KMS-11 (cell line): ENCODE data around the gene DUSP3.

ENCODE experiments used
- H2AFZ ChIP-seq: fragments of 200-600 bp; sonication (generic); 2 replicates; pipeline ENCODE4 v1.6.1; 2016; ENCODE audit warnings: antibody characterized with exemption, mixed run types, low read depth
- H3K27ac ChIP-seq: fragments of 200-600 bp; sonication (generic); 2 replicates; pipeline ENCODE4 v1.6.1; 2016; ENCODE audit warnings: mild to moderate bottlenecking, mixed run types
- H3K27me3 ChIP-seq: fragments of 200-600 bp; sonication (generic); 2 replicates; pipeline ENCODE4 v1.6.1; 2017; ENCODE audit warnings: mild to moderate bottlenecking, low read depth, mixed run types, moderate library complexity; ENCODE audit not compliant: insufficient read depth
- H3K36me3 ChIP-seq: fragments of 200-600 bp; sonication (generic); 2 replicates; pipeline ENCODE4 v1.6.1; 2017; ENCODE audit warnings: mild to moderate bottlenecking, mixed run types; ENCODE audit not compliant: insufficient read depth
- H3K4me1 ChIP-seq: fragments of 200-600 bp; sonication (generic); 2 replicates; pipeline ENCODE4 v1.6.1; 2016; ENCODE audit warnings: mild to moderate bottlenecking, low read depth, mixed run types; ENCODE audit not compliant: poor library complexity, severe bottlenecking
- H3K4me2 ChIP-seq: fragments of 200-600 bp; sonication (generic); 2 replicates; pipeline ENCODE4 v1.7.0; 2016; ENCODE audit warnings: mild to moderate bottlenecking, mixed run types
- H3K4me3 ChIP-seq: fragments of 200-600 bp; sonication (generic); IDR thresholded peaks from 2 replicates; pipeline ENCODE4 v1.6.1; 2017; ENCODE audit warnings: low read depth, low read length, mixed read lengths; ENCODE audit not compliant: insufficient read depth
- H3K79me2 ChIP-seq: fragments of 200-600 bp; sonication (generic); 2 replicates; pipeline ENCODE4 v1.6.1; 2016; ENCODE audit warnings: low read depth, mixed run types; ENCODE audit not compliant: insufficient read depth
- H3K9ac ChIP-seq: fragments of 200-600 bp; sonication (generic); 2 replicates; pipeline ENCODE4 v1.6.1; 2016; ENCODE audit warnings: mild to moderate bottlenecking, mixed run types
- H4K20me1 ChIP-seq: fragments of 200-600 bp; sonication (generic); 2 replicates; pipeline ENCODE4 v1.6.1; 2016; ENCODE audit warnings: mild to moderate bottlenecking, mixed run types; ENCODE audit not compliant: insufficient read depth
- CTCF ChIP-seq: fragments of 200-600 bp; sonication (generic); conservative IDR thresholded peaks from 2 replicates; pipeline ENCODE4 v1.6.1; 2017; ENCODE audit warnings: low read depth, mild to moderate bottlenecking, antibody characterized with exemption, low read length, moderate library complexity, mixed read lengths

Gene DUSP3

GRCh38 chr17:43784628-43785101 lies 5.9 kb upstream of the DUSP3 start:
- H3K9ac ChIP-seq: no peak overlapping the region
- no peak overlapping the region for H3K27ac ChIP-seq
- no peaks in the 10 kb centered on the region for H4K20me1 ChIP-seq
- no peak for TF ChIP-seq CTCF
- H3K4me3 ChIP-seq: no peak overlapping the region
- no peaks in the 10 kb centered on the region for H3K36me3 ChIP-seq
- no peak overlapping the region for H2AFZ ChIP-seq
- H3K79me2 ChIP-seq: no peaks in the 10 kb centered on the region
- H3K27me3 ChIP-seq: peaks cover 33% of the 10 kb centered on the region
- no peak overlapping the region for H3K4me2 ChIP-seq
- H3K4me1 ChIP-seq: peaks cover under 1% of the 10 kb centered on the region

DNA sequence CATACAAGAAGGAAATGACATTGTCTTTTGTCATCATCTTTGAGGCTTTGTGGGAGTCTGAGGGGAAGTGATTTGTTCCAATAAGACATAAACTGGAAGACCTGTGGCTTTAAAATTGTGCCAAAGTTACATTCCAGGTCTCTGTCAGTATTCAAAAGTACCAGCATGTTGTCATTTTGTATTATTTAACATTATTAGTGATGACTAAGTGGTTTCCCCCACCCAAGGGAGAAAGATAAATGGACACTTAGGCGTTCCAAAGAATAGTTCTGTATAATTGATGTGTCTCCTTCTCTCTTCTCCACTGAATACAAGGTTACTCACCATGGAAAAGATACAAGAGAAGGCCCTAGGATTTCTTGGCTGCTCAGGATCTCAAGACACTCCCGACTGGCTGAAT lies 5.3 kb upstream of the DUSP3 start:
- H3K4me2 ChIP-seq: no peak overlapping the region

GRCh38 chr17:43782913-43783680 lies 4.3 kb upstream of the DUSP3 start:
- Histone ChIP-seq H2AFZ (no peak overlapping the region), H3K27ac (no peak overlapping the region)

More for the DNA sequence above, 5.3 kb upstream of the DUSP3 start:
- Histone ChIP-seq H3K9ac (no peak overlapping the region), H3K79me2 (no peaks in the 10 kb centered on the region), H2AFZ (no peak overlapping the region), H3K27ac (no peak overlapping the region), H4K20me1 (no peaks in the 10 kb centered on the region), H3K36me3 (no peaks in the 10 kb centered on the region), H3K27me3 (peaks cover 37% of the 10 kb centered on the region), H3K4me1 (peaks cover 4% of the 10 kb centered on the region), H3K4me3 (no peak overlapping the region)
- TF ChIP-seq CTCF: no peak

DNA sequence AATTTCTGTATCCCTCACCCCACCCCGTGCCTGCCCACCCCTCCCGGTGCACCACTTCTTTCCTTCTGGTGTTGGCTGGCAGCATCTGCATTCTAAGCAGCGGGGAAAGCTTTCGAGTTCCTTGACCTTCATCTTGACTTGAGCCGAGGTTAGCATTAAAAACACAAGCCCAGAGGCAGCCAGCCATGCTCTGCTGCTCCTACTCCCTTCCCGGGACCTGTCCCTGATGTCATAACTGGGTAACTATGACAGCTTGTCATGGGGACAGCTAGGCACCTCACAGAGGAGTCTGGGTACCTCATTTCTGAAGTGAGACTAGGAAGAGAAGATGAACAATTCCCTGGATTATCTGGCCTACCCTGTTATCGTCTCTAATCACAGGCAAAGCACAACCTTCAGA lies 1.4 kb upstream of the DUSP3 start, which contains the start of gene CFAP97D1:
Gene CFAP97D1 (plus strand): TSS at position 301 of the 400 bp plus-strand sequence. CDS start 28 bp downstream, at position 329.
- H3K27ac ChIP-seq: no peak within 1 kb of the TSS
- H2AFZ ChIP-seq: peak within 1 kb of the TSS; percentile 92
- peak within 1 kb of the TSS; percentile 29; the same call in 1 of the 2 replicates for H3K9ac ChIP-seq
- TF ChIP-seq CTCF: no peak
- H3K4me3 ChIP-seq: no peak within 1 kb of the TSS
- peaks cover 8% of the 10 kb centered on the region for H3K4me1 ChIP-seq
- peaks cover 37% of the 10 kb centered on the region for H3K27me3 ChIP-seq
- no peaks in the 10 kb centered on the region for H3K36me3 ChIP-seq
- H3K4me2 ChIP-seq: peak within 1 kb of the TSS; percentile 95
- H3K79me2 ChIP-seq: no peaks in the 10 kb centered on the region; the same call in 1 of the 2 replicates
- H4K20me1 ChIP-seq: no peaks in the 10 kb centered on the region

More at GRCh38 chr17:43782913-43783680, 4.3 kb upstream of the DUSP3 start:
- no peak overlapping the region for H3K4me3 ChIP-seq
- peaks cover 4% of the 10 kb centered on the region for H3K4me1 ChIP-seq
- H3K36me3 ChIP-seq: no peaks in the 10 kb centered on the region
- H3K27me3 ChIP-seq: peaks cover 37% of the 10 kb centered on the region
- no peaks in the 10 kb centered on the region for H4K20me1 ChIP-seq
- H3K4me2 ChIP-seq: no peak overlapping the region
- H3K79me2 ChIP-seq: no peaks in the 10 kb centered on the region
- no peak overlapping the region for H3K9ac ChIP-seq
- no peak for TF ChIP-seq CTCF
